Activated T-cell treated with anti-CD3 and anti-CD28 coated beads, Interleukin-2, amount 50 U/mL, for 4 hours (primary cell): ENCODE measurements around the gene UGT2A1. TPM values are rescaled to one million over a fixed set of nuclear protein-coding genes. Genes with fewer than 3 reads are reported as not detected.
"Not testable (repeated sequence)": the region's sequence is repeated elsewhere in the genome, so short reads cannot be mapped to it uniquely, and the experiment has no call there.

Experiments
- ATAC-seq, 2 donors: fragments of 200-7000 bp; cut with Tn5 transposase; one replicate each; pipeline ENCODE4 v1.10.0; 2021
- DNase-seq: peaks from one replicate; pipeline ENCODE4 v3.0.0-alpha.2; 2020
- H3K27me3 Mint-ChIP-seq: one replicate; pipeline ENCODE4 v1.8.0; 2021; ENCODE audit warnings: low read depth, mixed read lengths
- H3K36me3 Mint-ChIP-seq: one replicate; pipeline ENCODE4 v1.8.0; 2022; ENCODE audit warnings: mixed read lengths; ENCODE audit not compliant: insufficient read depth
- H3K4me1 Mint-ChIP-seq: one replicate; pipeline ENCODE4 v1.8.0; 2021; ENCODE audit warnings: low read depth, mixed read lengths
- H3K4me3 Mint-ChIP-seq: one replicate; pipeline ENCODE4 v1.8.0; 2021; ENCODE audit warnings: mild to moderate bottlenecking, moderate library complexity, mixed read lengths
- H3K9me3 Mint-ChIP-seq: one replicate; pipeline ENCODE4 v1.8.0; 2021; ENCODE audit warnings: mixed read lengths
- total RNA-seq, 3 donors: library from RNA; stranded (reverse); gene quantifications; one replicate each; pipeline ENCODE4 v1.2.1, GENCODE V29; 2021

Gene UGT2A1
- not detected for total RNA-seq

- no peaks in the 10 kb centered on the region for H3K27me3 Mint-ChIP-seq
- H3K4me1 Mint-ChIP-seq: no peaks in the 10 kb centered on the region
- H3K4me3 Mint-ChIP-seq: no peak within 1 kb of the TSS
- no peaks in the 10 kb centered on the region for H3K36me3 Mint-ChIP-seq
- no peaks in the 10 kb centered on the region for H3K9me3 Mint-ChIP-seq
- ATAC-seq (no peak), DNase-seq (no peak)
Observed at GRCh38 chr4:69653147-69653546, at the start of gene UGT2A1. Gene UGT2A1, minus strand, starts transcription at chr4:69653247. Its CDS starts 5,603 bp downstream, at chr4:69647644.

GRCh38 chr4:69702201-69702600, 49.2 kb upstream of the UGT2A1 start:
- H3K9me3 Mint-ChIP-seq: peaks cover 6% of the 10 kb centered on the region
- DNase-seq (no peak), ATAC-seq (no peak)
- H3K27me3 Mint-ChIP-seq: no peaks in the 10 kb centered on the region
- H3K4me3 Mint-ChIP-seq: no peak overlapping the region
- H3K4me1 Mint-ChIP-seq: no peaks in the 10 kb centered on the region
- H3K36me3 Mint-ChIP-seq: no peaks in the 10 kb centered on the region

GRCh38 chr4:69701696-69702095, 48.6 kb upstream of the UGT2A1 start:
- Mint-ChIP-seq H3K4me3 (no peak overlapping the region), H3K4me1 (no peaks in the 10 kb centered on the region), H3K27me3 (no peaks in the 10 kb centered on the region), H3K9me3 (peaks cover 6% of the 10 kb centered on the region), H3K36me3 (no peaks in the 10 kb centered on the region)
- ATAC-seq (no peak), DNase-seq (no peak)

GRCh38 chr4:69697536-69698242, 44.6 kb upstream of the UGT2A1 start:
- no peaks in the 10 kb centered on the region for H3K4me1 Mint-ChIP-seq
- H3K9me3 Mint-ChIP-seq: peaks cover 6% of the 10 kb centered on the region
- no peak for ATAC-seq
- no peak for DNase-seq
- no peak overlapping the region for H3K4me3 Mint-ChIP-seq
- H3K27me3 Mint-ChIP-seq: no peaks in the 10 kb centered on the region
- no peaks in the 10 kb centered on the region for H3K36me3 Mint-ChIP-seq

GRCh38 chr4:69689599-69689998, 36.6 kb upstream of the UGT2A1 start:
- Mint-ChIP-seq H3K4me3 (no peak overlapping the region), H3K27me3 (peaks cover 2% of the 10 kb centered on the region), H3K4me1 (peaks cover 2% of the 10 kb centered on the region), H3K9me3 (no peaks in the 10 kb centered on the region), H3K36me3 (no peaks in the 10 kb centered on the region)
- ATAC-seq (no peak), DNase-seq (no peak)

GRCh38 chr4:69684804-69685203, 31.8 kb upstream of the UGT2A1 start:
- no peak for ATAC-seq
- H3K9me3 Mint-ChIP-seq: no peaks in the 10 kb centered on the region
- no peaks in the 10 kb centered on the region for H3K36me3 Mint-ChIP-seq
- DNase-seq: no peak
- H3K4me3 Mint-ChIP-seq: no peak overlapping the region
- H3K27me3 Mint-ChIP-seq: peaks cover 2% of the 10 kb centered on the region
- H3K4me1 Mint-ChIP-seq: peaks cover 2% of the 10 kb centered on the region

- H3K4me3 Mint-ChIP-seq: no peak overlapping the region
- no peaks in the 10 kb centered on the region for H3K4me1 Mint-ChIP-seq
- DNase-seq (no peak), ATAC-seq (no peak)
- H3K36me3 Mint-ChIP-seq: no peaks in the 10 kb centered on the region
- H3K27me3 Mint-ChIP-seq: peaks cover 4% of the 10 kb centered on the region
- H3K9me3 Mint-ChIP-seq: no peaks in the 10 kb centered on the region
Observed at GRCh38 chr4:69668680-69669079, 15.6 kb upstream of the UGT2A1 start.

GRCh38 chr4:69664009-69664408, 11.0 kb upstream of the UGT2A1 start:
- H3K9me3 Mint-ChIP-seq, H3K36me3 Mint-ChIP-seq, H3K4me3 Mint-ChIP-seq, DNase-seq, ATAC-seq, H3K27me3 Mint-ChIP-seq: not testable (repeated sequence)
- peaks cover 17% of the 10 kb centered on the region for H3K4me1 Mint-ChIP-seq

- H3K9me3 Mint-ChIP-seq, H3K36me3 Mint-ChIP-seq, ATAC-seq, DNase-seq, H3K27me3 Mint-ChIP-seq, H3K4me3 Mint-ChIP-seq: not testable (repeated sequence)
- peaks cover 17% of the 10 kb centered on the region for H3K4me1 Mint-ChIP-seq
Observed at GRCh38 chr4:69661130-69661803, 8.2 kb upstream of the UGT2A1 start.

GRCh38 chr4:69658133-69658532, 5.1 kb upstream of the UGT2A1 start:
- Mint-ChIP-seq H3K9me3 (peaks cover 3% of the 10 kb centered on the region), H3K36me3 (no peaks in the 10 kb centered on the region), H3K4me1 (peaks cover 17% of the 10 kb centered on the region), H3K27me3 (no peaks in the 10 kb centered on the region), H3K4me3 (no peak overlapping the region)
- ATAC-seq (no peak), DNase-seq (no peak)

- ATAC-seq (no peak), DNase-seq (no peak)
- Mint-ChIP-seq H3K4me3 (no peak overlapping the region), H3K9me3 (peaks cover 3% of the 10 kb centered on the region), H3K36me3 (no peaks in the 10 kb centered on the region), H3K4me1 (peaks cover 17% of the 10 kb centered on the region), H3K27me3 (no peaks in the 10 kb centered on the region)
Observed at GRCh38 chr4:69656653-69657158, 3.7 kb upstream of the UGT2A1 start.

GRCh38 chr4:69650872-69651271, 2.2 kb downstream of the UGT2A1 start:
- H3K4me3 Mint-ChIP-seq: no peak overlapping the region
- H3K9me3 Mint-ChIP-seq: no peaks in the 10 kb centered on the region
- no peaks in the 10 kb centered on the region for H3K36me3 Mint-ChIP-seq
- no peaks in the 10 kb centered on the region for H3K27me3 Mint-ChIP-seq
- no peak for ATAC-seq
- H3K4me1 Mint-ChIP-seq: no peaks in the 10 kb centered on the region
- DNase-seq: no peak

- DNase-seq: no peak
- H3K4me1 Mint-ChIP-seq: no peaks in the 10 kb centered on the region
- no peaks in the 10 kb centered on the region for H3K36me3 Mint-ChIP-seq
- H3K4me3 Mint-ChIP-seq: no peak overlapping the region
- no peaks in the 10 kb centered on the region for H3K27me3 Mint-ChIP-seq
- no peak for ATAC-seq
- no peaks in the 10 kb centered on the region for H3K9me3 Mint-ChIP-seq
Observed at GRCh38 chr4:69649629-69650028, 3.4 kb downstream of the UGT2A1 start.

GRCh38 chr4:69649207-69649606, 3.8 kb downstream of the UGT2A1 start:
- Mint-ChIP-seq H3K9me3 (no peaks in the 10 kb centered on the region), H3K27me3 (no peaks in the 10 kb centered on the region), H3K4me1 (no peaks in the 10 kb centered on the region), H3K4me3 (no peak overlapping the region), H3K36me3 (no peaks in the 10 kb centered on the region)
- no peak for ATAC-seq
- DNase-seq: no peak

GRCh38 chr4:69642961-69643360, 10.1 kb downstream of the UGT2A1 start:
- Mint-ChIP-seq H3K27me3 (no peaks in the 10 kb centered on the region), H3K9me3 (no peaks in the 10 kb centered on the region), H3K4me3 (no peak overlapping the region), H3K4me1 (no peaks in the 10 kb centered on the region), H3K36me3 (no peaks in the 10 kb centered on the region)
- DNase-seq: no peak
- no peak for ATAC-seq
